Hepatocyte (in vitro differentiated cells): Measurements from ENCODE around the gene TMEM240. TPM values are rescaled to one million over a fixed set of nuclear protein-coding genes. Genes with fewer than 3 reads are reported as not detected.
"Not testable (repeated sequence)": the region's sequence is repeated elsewhere in the genome, so short reads cannot be mapped to it uniquely, and the experiment has no call there.

Experiments used
- DNase-seq: peaks from one replicate; pipeline ENCODE4 v3.0.0-alpha.2; 2016; ENCODE audit warnings: low spot score
- H2AFZ ChIP-seq: fragments of 200-600 bp; sonication (generic); 2 replicates; pipeline ENCODE4 v1.6.0; 2016; ENCODE audit warnings: antibody characterized with exemption, mild to moderate bottlenecking
- H3K27ac ChIP-seq: fragments of 200-600 bp; sonication (generic); 2 replicates; pipeline ENCODE4 v1.5.1; 2016; ENCODE audit warnings: mild to moderate bottlenecking
- H3K27me3 ChIP-seq: fragments of 200-600 bp; sonication (generic); 2 replicates; pipeline ENCODE4 v1.6.1; 2016
- H3K36me3 ChIP-seq: fragments of 200-600 bp; sonication (generic); replicated peaks from 2 replicates; pipeline ENCODE4 v1.5.1; 2016; ENCODE audit warnings: low read depth; ENCODE audit not compliant: insufficient read depth
- H3K4me1 ChIP-seq: fragments of 200-600 bp; sonication (generic); 2 replicates; pipeline ENCODE4 v1.5.1; 2016; ENCODE audit warnings: mild to moderate bottlenecking, moderate library complexity; ENCODE audit not compliant: insufficient read depth
- H3K4me2 ChIP-seq: fragments of 200-600 bp; sonication (generic); 2 replicates; pipeline ENCODE4 v1.6.0; 2016
- H3K4me3 ChIP-seq: fragments of 200-600 bp; sonication (generic); 2 replicates; pipeline ENCODE4 v1.5.1; 2016; ENCODE audit warnings: mild to moderate bottlenecking
- H3K79me2 ChIP-seq: fragments of 200-600 bp; sonication (generic); 2 replicates; pipeline ENCODE4 v1.6.0; 2017; ENCODE audit warnings: mild to moderate bottlenecking
- H3K9me2 ChIP-seq: fragments of 200-600 bp; sonication (generic); replicated peaks from 2 replicates; pipeline ENCODE4 v1.6.0; 2017; ENCODE audit warnings: mild to moderate bottlenecking; ENCODE audit not compliant: insufficient read depth
- H3K9me3 ChIP-seq: fragments of 200-600 bp; sonication (generic); 2 replicates; pipeline ENCODE4 v1.5.1; 2016; ENCODE audit warnings: low read depth, mild to moderate bottlenecking
- H4K20me1 ChIP-seq: fragments of 200-600 bp; sonication (generic); 2 replicates; pipeline ENCODE4 v1.6.0; 2016; ENCODE audit warnings: mild to moderate bottlenecking; ENCODE audit not compliant: insufficient read depth, poor library complexity, severe bottlenecking
- EZH2 ChIP-seq: fragments of 200-600 bp; sonication (generic); IDR thresholded peaks from 2 replicates; pipeline ENCODE4 v1.6.1; 2016; ENCODE audit warnings: antibody characterized with exemption, mild to moderate bottlenecking, borderline replicate concordance
- EZH2phosphoT487 ChIP-seq: fragments of 200-600 bp; sonication (generic); IDR thresholded peaks from one replicate; pipeline ENCODE4 v1.6.1; 2018; ENCODE audit warnings: antibody characterized with exemption, mild to moderate bottlenecking, low read depth, moderate library complexity; ENCODE audit not compliant: unreplicated experiment, severe bottlenecking
- WGBS: methylation state at CpG from one replicate; pipeline ENCODE4 v1.1.6; 2016; ENCODE audit warnings: low lambda C conversion rate; ENCODE audit errors: missing lambda C conversion rate; 5-methylcytosine and 5-hydroxymethylcytosine counted together
- polyA plus RNA-seq: library from polyadenylated mRNA; unstranded; fragments of >200 nt; fragmentation: Nextera tagmentation; extraction: Ambion mirVana; gene quantifications from 2 replicates; pipeline ENCODE4 v1.2.1, GENCODE V29; 2016
- total RNA-seq: library from RNA; depleted of rRNA; stranded (reverse); fragments of >200 nt; gene quantifications from 2 replicates; pipeline ENCODE4 v1.2.3, GENCODE V29; 2014
- TF ChIP-seq, protein P1 (sequence below): fragments of 200-600 bp; sonication (generic); IDR thresholded peaks from 2 replicates; pipeline ENCODE4 v1.5.1; 2016; ENCODE audit warnings: antibody characterized with exemption, mild to moderate bottlenecking; ENCODE audit not compliant: poor library complexity

TMEM240 gene
- total and polyA plus RNA-seq, 2 experiments from 2014 or later = 2.1 to 4.3 TPM

DNA sequence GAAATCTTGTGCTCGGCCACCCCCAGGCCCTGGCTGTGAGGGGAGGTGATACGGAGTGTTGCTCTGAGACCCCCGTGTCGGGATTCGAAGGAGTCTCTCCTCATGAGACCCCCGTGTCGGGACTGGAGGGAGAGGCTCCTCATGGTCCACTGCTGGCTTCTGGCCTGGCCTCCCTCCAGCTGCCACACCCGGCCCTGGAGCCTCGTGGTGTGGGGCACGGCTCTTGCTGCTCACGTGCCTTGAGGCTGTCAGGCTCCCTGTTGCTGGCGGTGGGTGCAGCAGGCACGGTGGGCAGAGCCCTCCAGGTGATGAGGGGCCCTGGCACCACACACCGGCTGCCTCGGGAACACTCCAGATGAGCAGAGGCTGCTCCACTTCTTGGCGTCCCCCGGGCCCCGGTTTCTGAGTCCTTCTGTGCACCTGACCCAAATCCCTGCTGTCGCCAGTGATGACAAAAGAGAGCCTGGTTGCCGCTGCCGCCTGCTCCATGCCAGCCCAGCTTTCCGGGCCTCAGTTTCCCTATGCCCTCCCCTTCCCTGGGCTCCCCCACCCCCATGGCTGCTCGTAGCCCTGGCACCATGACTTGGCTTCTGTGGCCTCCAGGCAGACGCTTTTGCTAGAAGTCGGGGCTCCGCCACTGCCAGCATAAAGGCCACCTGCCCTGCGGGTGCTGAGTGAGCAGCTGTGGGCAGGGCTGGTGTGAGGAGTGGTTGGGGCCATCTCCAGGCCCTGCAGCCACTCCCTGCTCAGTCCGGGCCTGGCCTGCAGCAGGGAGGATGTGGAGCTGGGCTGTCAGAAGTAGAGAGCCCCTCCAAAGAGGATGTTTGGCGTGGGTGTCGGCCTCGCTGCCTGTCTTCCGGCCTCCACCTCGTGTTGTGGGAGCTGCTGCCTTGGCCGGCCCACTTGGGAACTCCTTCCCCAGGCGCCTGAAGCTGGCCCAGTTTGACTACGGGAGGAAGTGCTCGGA is 11.8 kb downstream of the TMEM240 start:
- no peak for DNase-seq
- Histone ChIP-seq H3K79me2 (no peaks in the 10 kb centered on the region), H3K4me2 (no peak overlapping the region), H3K9me2 (no peaks in the 10 kb centered on the region), H3K4me3 (no peak overlapping the region), H4K20me1 (no peaks in the 10 kb centered on the region), H3K9me3 (no peaks in the 10 kb centered on the region), H3K36me3 (no peaks in the 10 kb centered on the region), H3K4me1 (no peaks in the 10 kb centered on the region), H2AFZ (no peak overlapping the region), H3K27me3 (no peaks in the 10 kb centered on the region), H3K27ac (no peak overlapping the region)
- 95% methylated on average over 34 of the region's 37 CpGs for WGBS
- TF ChIP-seq, protein P1, sequence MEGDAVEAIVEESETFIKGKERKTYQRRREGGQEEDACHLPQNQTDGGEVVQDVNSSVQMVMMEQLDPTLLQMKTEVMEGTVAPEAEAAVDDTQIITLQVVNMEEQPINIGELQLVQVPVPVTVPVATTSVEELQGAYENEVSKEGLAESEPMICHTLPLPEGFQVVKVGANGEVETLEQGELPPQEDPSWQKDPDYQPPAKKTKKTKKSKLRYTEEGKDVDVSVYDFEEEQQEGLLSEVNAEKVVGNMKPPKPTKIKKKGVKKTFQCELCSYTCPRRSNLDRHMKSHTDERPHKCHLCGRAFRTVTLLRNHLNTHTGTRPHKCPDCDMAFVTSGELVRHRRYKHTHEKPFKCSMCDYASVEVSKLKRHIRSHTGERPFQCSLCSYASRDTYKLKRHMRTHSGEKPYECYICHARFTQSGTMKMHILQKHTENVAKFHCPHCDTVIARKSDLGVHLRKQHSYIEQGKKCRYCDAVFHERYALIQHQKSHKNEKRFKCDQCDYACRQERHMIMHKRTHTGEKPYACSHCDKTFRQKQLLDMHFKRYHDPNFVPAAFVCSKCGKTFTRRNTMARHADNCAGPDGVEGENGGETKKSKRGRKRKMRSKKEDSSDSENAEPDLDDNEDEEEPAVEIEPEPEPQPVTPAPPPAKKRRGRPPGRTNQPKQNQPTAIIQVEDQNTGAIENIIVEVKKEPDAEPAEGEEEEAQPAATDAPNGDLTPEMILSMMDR = no peak
- no peak for TF ChIP-seq EZH2

DNA sequence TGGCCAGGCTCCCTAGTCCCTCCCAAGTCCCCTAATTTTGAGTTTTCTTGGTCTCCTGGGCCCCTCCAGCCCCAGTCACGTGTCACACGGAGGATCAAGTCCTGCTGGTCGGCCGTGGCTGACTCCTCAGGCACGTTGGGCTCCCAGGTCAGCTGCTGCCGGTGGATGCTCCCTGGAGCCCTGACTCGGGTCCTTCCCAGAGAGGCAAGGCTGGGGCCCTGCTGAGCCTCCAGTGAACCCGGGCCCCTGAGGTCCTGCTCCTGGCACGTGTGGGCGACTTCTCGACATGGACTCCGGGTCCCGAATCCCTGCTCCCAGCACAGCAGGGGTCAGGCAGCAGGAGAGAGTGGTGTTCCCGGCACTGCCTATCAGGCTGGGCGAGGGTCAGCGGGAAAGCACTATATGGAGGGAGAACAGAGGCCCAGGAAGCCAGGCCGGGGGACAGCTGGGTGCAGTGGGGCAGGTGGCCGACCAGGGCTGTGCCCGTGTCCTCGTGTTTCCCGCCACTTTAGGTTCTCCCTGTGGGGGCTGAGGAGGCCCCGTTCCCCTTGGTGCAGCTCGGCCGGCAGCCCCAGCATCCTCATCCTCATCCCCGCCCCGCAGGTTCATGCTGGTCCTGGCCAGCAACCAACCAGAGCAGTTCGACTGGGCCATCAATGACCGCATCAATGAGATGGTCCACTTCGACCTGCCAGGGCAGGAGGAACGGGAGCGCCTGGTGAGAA is 13.2 kb downstream of the TMEM240 start:
- Histone ChIP-seq H3K4me1 (no peaks in the 10 kb centered on the region), H3K36me3 (no peaks in the 10 kb centered on the region), H2AFZ (no peak overlapping the region), H3K9me2 (no peaks in the 10 kb centered on the region), H3K79me2 (no peaks in the 10 kb centered on the region), H4K20me1 (no peaks in the 10 kb centered on the region), H3K4me2 (no peak overlapping the region), H3K27ac (no peak overlapping the region), H3K4me3 (no peak overlapping the region), H3K9me3 (no peaks in the 10 kb centered on the region), H3K27me3 (no peaks in the 10 kb centered on the region)
- DNase-seq = no peak
- TF ChIP-seq EZH2phosphoT487 (no peak), EZH2 (no peak)
- TF ChIP-seq, protein P1 = no peak
- WGBS = 96% methylated on average over 30 of the region's 31 CpGs

DNA sequence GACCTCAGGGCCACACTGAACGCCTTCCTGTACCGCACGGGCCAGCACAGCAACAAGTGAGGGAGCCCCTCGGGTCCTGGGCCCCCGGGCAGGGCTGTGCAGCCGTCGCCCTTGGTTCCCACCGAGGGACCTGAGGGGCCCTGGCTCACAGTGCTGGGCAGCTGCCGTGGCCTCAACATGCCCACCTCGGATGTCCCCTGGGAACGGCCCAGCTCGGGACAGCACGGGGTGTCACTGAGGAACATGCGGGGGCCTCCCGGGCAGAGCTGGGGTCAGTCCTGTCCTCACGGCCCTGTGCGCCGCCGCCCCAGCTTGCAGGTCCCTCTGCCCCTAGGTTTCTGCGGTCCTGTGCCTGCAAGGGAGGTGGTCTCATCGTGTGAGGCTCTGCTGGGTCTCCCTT is 13.9 kb downstream of the TMEM240 start:
- H3K27me3 ChIP-seq, H3K4me3 ChIP-seq, H3K27ac ChIP-seq, H3K4me2 ChIP-seq, DNase-seq, H3K4me1 ChIP-seq, H4K20me1 ChIP-seq, H3K9me2 ChIP-seq, H2AFZ ChIP-seq, H3K36me3 ChIP-seq, H3K9me3 ChIP-seq, H3K79me2 ChIP-seq: not testable (repeated sequence)
- WGBS = 95% methylated on average over 13 of the region's 21 CpGs

DNA sequence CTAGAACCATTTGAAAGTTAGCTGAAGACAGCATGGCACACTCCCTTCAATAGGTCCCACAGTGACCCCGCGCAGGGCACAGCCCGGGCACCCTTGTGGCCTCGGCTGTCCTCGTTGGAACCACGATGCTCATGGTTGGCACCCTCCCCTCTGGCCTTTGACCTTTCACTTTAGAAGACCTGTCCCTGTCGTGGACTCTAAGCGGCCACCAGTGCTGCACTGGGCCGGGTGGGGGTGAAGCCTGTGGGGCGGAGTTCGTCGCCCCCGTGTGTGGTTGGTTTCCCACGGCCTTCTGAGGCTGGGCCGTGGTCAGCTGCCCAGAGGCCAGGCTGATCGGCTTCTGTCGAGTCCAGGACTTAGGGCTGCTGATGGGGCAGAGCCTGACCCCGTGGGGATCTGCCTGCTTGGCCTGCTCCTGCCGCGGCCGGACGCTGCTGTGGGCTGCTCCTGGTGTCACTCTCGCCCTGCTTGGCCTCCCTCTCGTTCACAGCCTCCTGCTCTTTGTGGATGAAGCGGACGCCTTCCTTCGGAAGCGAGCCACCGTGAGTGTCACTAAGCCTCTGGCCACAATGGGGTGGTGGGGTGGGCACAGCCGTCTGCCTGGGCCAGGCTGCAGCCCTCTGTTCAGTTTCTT is 15.6 kb downstream of the TMEM240 start:
- H4K20me1 ChIP-seq, H2AFZ ChIP-seq, H3K27ac ChIP-seq, H3K79me2 ChIP-seq, H3K36me3 ChIP-seq, H3K9me3 ChIP-seq, H3K4me2 ChIP-seq, DNase-seq, H3K4me3 ChIP-seq, H3K9me2 ChIP-seq, H3K27me3 ChIP-seq, H3K4me1 ChIP-seq: not testable (repeated sequence)
- WGBS = 94% methylated on average over 26 of the region's 30 CpGs

DNA sequence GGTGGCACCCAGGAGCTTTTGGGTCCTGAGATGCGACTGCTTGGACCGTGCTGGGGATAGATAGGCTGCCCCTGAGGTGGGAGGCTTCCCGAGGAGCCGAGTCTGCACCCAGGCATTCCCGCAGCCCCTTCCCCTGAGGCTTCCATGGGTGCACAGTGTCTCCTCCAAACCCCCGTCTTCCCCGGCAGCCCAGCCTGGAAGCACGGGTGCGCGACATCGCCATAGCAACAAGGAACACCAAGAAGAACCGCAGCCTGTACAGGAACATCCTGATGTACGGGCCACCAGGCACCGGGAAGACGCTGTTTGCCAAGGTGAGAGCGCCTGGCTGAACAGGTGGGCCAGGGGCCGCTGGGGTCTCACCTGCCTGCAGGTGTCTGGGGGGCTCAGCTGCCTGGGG is 16.8 kb downstream of the TMEM240 start:
- H3K4me2 ChIP-seq, H3K27ac ChIP-seq, H3K9me2 ChIP-seq, H4K20me1 ChIP-seq, H3K27me3 ChIP-seq, H3K9me3 ChIP-seq, DNase-seq, H3K4me1 ChIP-seq, H3K4me3 ChIP-seq, H3K36me3 ChIP-seq, H3K79me2 ChIP-seq, H2AFZ ChIP-seq: not testable (repeated sequence)
- WGBS = 98% methylated on average over 17 of the region's 17 CpGs

DNA sequence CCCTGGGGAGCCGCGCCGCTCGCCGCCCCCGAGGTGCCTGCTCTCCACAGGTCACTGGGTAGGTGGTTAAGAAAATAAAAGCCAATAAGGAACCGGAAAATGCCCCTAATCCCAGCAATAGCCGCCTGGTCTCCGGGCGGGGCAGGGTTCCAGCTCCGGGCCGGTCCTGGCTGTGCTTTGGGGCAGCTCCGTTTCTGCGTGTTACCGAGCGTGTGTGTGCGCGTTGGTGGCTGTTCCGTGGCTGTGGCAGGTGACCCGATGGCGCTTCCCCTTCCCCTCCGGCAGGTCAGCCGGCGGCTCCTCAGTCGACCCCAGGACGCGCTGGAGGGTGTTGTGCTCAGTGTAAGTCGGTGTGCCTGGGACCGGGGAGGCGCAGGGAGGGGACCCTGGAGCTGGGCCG is 17.2 kb downstream of the TMEM240 start:
- H3K4me3 ChIP-seq, H3K27me3 ChIP-seq, H3K79me2 ChIP-seq, H3K4me1 ChIP-seq, DNase-seq, H2AFZ ChIP-seq, H3K36me3 ChIP-seq, H3K9me3 ChIP-seq, H3K9me2 ChIP-seq, H4K20me1 ChIP-seq, H3K27ac ChIP-seq, H3K4me2 ChIP-seq: not testable (repeated sequence)
- 96% methylated on average over 13 of the region's 31 CpGs for WGBS
